ENCODE measurements around the gene AQP3.

Gene AQP3

GRCh38 chr9:33447799-33448553, 583 bp upstream of the AQP3 start:
- no peaks in the 10 kb centered on the region for H3K36me3 ChIP-seq (ENCODE audit: insufficient read depth, low read length)
- no peak overlapping the region for H3K9ac ChIP-seq (ENCODE audit: low read length)

DNA sequence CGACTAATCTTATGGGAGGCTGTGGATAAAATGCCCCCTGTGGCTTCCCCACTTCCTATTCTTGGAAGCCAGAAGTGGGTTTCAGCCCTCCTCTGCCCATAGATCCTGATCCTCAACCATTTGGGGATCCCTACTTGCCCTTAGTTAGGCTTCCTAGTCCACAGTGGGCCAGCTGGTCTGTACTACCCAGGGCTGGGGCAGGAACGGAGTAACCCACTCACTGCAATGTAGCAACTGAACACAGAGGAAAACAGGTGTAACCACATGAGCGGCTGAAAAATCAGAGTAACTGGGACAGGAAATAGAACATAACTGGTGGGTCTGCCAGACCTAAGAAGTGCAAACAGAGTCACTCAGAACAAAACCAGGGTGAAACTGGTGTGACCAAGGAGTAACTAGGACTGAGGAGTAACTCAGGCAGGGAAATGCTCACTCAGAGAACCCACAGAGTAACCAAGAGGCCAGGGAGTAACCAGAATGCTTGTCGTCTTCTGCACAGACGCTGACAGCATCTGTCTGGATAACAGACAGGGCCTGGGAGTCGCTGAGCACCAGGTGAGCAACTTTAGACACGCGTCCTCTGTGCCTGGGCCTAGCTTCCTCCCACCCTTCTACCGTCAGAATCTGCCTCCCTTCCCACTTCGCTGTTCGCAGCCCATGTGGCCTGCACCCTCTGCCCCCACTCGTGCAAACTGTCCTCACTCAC, 1.0 kb downstream of the AQP3 start:
- peaks cover 0 to 3% of the 10 kb centered on the region in 2 donors for H3K27me3 ChIP-seq (ENCODE audit: control insufficient read depth in 1 of 2, insufficient read depth in 2 of 2, low read length in 2 of 2)
- H3K9ac ChIP-seq (ENCODE audit: low read length) = no peak overlapping the region
- no peak overlapping the region for H3K27ac ChIP-seq (ENCODE audit: low read depth, low read length)
- H3K36me3 ChIP-seq (ENCODE audit: insufficient read depth, low read length) = no peaks in the 10 kb centered on the region
- H3K4me3 ChIP-seq (ENCODE audit: low read depth in 1 of 2, low read length in 2 of 2) = peak overlapping the region in 1 of 2 donors; percentile 71
- no peaks in the 10 kb centered on the region for H3K9me3 ChIP-seq (ENCODE audit: low read length)
- H3K4me1 ChIP-seq (ENCODE audit: insufficient read depth, low read length) = peaks cover 10% of the 10 kb centered on the region

More at GRCh38 chr9:33447799-33448553, 583 bp upstream of the AQP3 start:
- Histone ChIP-seq H3K27ac (ENCODE audit: low read depth, low read length) (no peak overlapping the region), H3K27me3 (ENCODE audit: control insufficient read depth in 1 of 2, insufficient read depth in 2 of 2, low read length in 2 of 2) (peaks cover 0 to 3% of the 10 kb centered on the region in 2 donors), H3K9me3 (ENCODE audit: low read length) (no peaks in the 10 kb centered on the region), H3K4me1 (ENCODE audit: insufficient read depth, low read length) (peaks cover 10% of the 10 kb centered on the region), H3K4me3 (ENCODE audit: low read depth in 1 of 2, low read length in 2 of 2) (peak overlapping the region; percentile 26 to 71)

DNA sequence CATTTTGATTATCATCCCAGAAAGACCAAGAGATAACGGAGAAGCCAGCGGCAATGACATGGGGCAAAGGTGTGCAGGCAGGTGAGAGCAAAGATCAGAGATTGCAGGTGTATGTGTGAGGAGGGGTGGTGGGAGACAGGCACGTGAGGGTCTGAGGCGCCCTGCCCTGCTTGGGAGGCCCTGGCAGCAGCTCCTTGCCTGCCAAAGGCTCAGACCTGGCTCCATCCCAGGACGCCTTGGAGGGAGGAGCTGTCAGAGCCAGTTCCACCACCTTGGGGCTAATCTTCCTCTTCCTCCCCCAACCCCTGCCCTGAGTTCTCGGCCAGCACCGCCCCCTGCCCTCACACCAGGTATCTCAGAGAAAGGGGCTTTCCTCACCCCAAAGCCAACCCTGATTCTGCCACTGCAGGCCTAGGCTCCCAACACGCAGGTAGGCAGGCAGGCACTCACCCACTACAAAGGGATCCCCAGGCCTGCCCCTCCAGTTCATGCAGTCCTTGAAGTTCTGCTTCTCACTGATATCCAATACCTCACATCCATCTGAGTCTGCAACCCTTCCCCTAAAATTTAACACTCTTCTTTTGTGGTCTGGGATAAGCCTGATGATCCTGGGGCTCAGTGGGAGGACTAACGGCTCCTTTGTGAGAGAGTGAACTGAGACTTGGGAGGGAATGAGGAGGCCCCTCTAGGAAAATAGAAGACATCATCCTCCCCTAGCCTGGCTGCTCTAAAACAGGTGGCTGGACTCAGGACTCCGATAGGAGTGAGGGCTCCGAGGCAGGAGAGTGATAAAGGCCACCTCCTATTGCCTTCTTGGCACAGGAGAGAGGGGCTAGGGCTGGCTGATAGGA, 1.8 kb downstream of the AQP3 start:
- Histone ChIP-seq H3K4me1 (ENCODE audit: insufficient read depth, low read length) (peaks cover 10% of the 10 kb centered on the region), H3K9ac (ENCODE audit: low read length) (no peak overlapping the region), H3K36me3 (ENCODE audit: insufficient read depth, low read length) (no peaks in the 10 kb centered on the region), H3K27ac (ENCODE audit: low read depth, low read length) (no peak overlapping the region), H3K4me3 (ENCODE audit: low read depth in 1 of 2, low read length in 2 of 2) (no peak overlapping the region), H3K9me3 (ENCODE audit: low read length) (no peaks in the 10 kb centered on the region), H3K27me3 (ENCODE audit: control insufficient read depth in 1 of 2, insufficient read depth in 2 of 2, low read length in 2 of 2) (peaks cover 0 to 3% of the 10 kb centered on the region in 2 donors)

- Histone ChIP-seq H3K27me3 (ENCODE audit: control insufficient read depth in 1 of 2, insufficient read depth in 2 of 2, low read length in 2 of 2) (peaks cover 0 to 3% of the 10 kb centered on the region in 2 donors), H3K9me3 (ENCODE audit: low read length) (no peaks in the 10 kb centered on the region), H3K4me3 (ENCODE audit: low read depth in 1 of 2, low read length in 2 of 2) (no peak overlapping the region), H3K27ac (ENCODE audit: low read depth, low read length) (no peak overlapping the region), H3K4me1 (ENCODE audit: insufficient read depth, low read length) (peaks cover 10% of the 10 kb centered on the region), H3K9ac (ENCODE audit: low read length) (no peak overlapping the region), H3K36me3 (ENCODE audit: insufficient read depth, low read length) (no peaks in the 10 kb centered on the region)
Observed at GRCh38 chr9:33443464-33444154, 3.8 kb downstream of the AQP3 start.

GRCh38 chr9:33443047-33443446, 4.3 kb downstream of the AQP3 start:
- H3K27me3 ChIP-seq (ENCODE audit: control insufficient read depth in 1 of 2, insufficient read depth in 2 of 2, low read length in 2 of 2) = no peaks in the 10 kb centered on the region
- no peak overlapping the region for H3K27ac ChIP-seq (ENCODE audit: low read depth, low read length)
- H3K4me1 ChIP-seq (ENCODE audit: insufficient read depth, low read length) = peaks cover 10% of the 10 kb centered on the region
- H3K9me3 ChIP-seq (ENCODE audit: low read length) = no peaks in the 10 kb centered on the region
- no peak overlapping the region for H3K9ac ChIP-seq (ENCODE audit: low read length)
- no peaks in the 10 kb centered on the region for H3K36me3 ChIP-seq (ENCODE audit: insufficient read depth, low read length)
- no peak overlapping the region for H3K4me3 ChIP-seq (ENCODE audit: low read depth in 1 of 2, low read length in 2 of 2)

DNA sequence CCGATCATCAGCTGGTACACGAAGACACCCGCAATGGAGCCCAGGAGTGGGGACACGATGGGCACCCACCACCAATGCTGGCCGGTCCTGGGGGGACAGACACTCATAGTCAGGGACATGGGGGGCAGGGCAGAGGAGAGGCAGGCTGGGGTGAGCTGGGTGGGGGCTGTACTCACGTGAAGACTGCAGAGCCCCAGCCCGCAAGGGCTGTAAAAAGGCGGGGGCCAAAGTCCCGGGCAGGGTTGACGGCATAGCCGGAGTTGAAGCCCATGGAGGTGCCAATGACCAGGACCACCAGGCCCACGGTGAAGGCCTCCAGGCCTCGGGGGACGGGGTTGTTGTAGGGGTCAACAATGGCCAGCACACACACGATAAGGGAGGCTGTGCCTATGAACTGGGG, 5.3 kb downstream of the AQP3 start:
- Histone ChIP-seq H3K36me3 (ENCODE audit: insufficient read depth, low read length) (no peaks in the 10 kb centered on the region), H3K4me1 (ENCODE audit: insufficient read depth, low read length) (peaks cover 8% of the 10 kb centered on the region), H3K9me3 (ENCODE audit: low read length) (no peaks in the 10 kb centered on the region), H3K9ac (ENCODE audit: low read length) (no peak overlapping the region), H3K4me3 (ENCODE audit: low read depth in 1 of 2, low read length in 2 of 2) (no peak overlapping the region), H3K27me3 (ENCODE audit: control insufficient read depth in 1 of 2, insufficient read depth in 2 of 2, low read length in 2 of 2) (no peaks in the 10 kb centered on the region), H3K27ac (ENCODE audit: low read depth, low read length) (no peak overlapping the region)

- Histone ChIP-seq H3K27ac (ENCODE audit: low read depth, low read length) (no peak overlapping the region), H3K4me3 (ENCODE audit: low read depth in 1 of 2, low read length in 2 of 2) (no peak overlapping the region), H3K9ac (ENCODE audit: low read length) (no peak overlapping the region), H3K27me3 (ENCODE audit: control insufficient read depth in 1 of 2, insufficient read depth in 2 of 2, low read length in 2 of 2) (peaks cover 0 to 3% of the 10 kb centered on the region in 2 donors), H3K36me3 (ENCODE audit: insufficient read depth, low read length) (no peaks in the 10 kb centered on the region), H3K9me3 (ENCODE audit: low read length) (no peaks in the 10 kb centered on the region), H3K4me1 (ENCODE audit: insufficient read depth, low read length) (no peaks in the 10 kb centered on the region)
Observed at GRCh38 chr9:33440609-33441008, 6.8 kb downstream of the AQP3 start.

- H3K27ac ChIP-seq (ENCODE audit: low read depth, low read length) = no peak overlapping the region
- no peaks in the 10 kb centered on the region for H3K4me1 ChIP-seq (ENCODE audit: insufficient read depth, low read length)
- H3K9ac ChIP-seq (ENCODE audit: low read length) = no peak overlapping the region
- H3K4me3 ChIP-seq (ENCODE audit: low read depth in 1 of 2, low read length in 2 of 2) = no peak overlapping the region
- H3K36me3 ChIP-seq (ENCODE audit: insufficient read depth, low read length) = no peaks in the 10 kb centered on the region
- peaks cover 0 to 3% of the 10 kb centered on the region in 2 donors for H3K27me3 ChIP-seq (ENCODE audit: control insufficient read depth in 1 of 2, insufficient read depth in 2 of 2, low read length in 2 of 2)
- no peaks in the 10 kb centered on the region for H3K9me3 ChIP-seq (ENCODE audit: low read length)
Observed at GRCh38 chr9:33440204-33440603, 7.2 kb downstream of the AQP3 start.

DNA sequence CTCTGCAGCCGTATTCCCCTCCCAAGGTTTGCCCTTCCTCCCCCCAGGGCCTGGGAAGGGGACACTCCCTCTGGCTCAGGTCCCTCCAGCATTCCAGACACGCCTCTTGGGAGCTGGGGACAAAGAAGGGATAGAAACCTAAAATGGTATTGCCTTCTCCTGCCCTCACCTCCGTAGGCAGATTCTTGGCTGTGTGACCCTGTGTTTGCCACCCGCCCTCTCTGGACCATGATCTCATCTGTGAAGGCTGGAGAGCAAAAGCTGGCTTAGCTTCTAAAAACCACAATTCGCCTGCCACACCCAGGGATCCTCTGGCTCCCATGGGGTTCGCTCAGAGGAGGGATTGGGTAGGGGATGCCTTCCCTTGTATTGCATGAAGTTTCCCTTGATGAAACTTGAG, 7.7 kb downstream of the AQP3 start:
- Histone ChIP-seq H3K4me3 (ENCODE audit: low read depth in 1 of 2, low read length in 2 of 2) (no peak overlapping the region), H3K36me3 (ENCODE audit: insufficient read depth, low read length) (no peaks in the 10 kb centered on the region), H3K9me3 (ENCODE audit: low read length) (no peaks in the 10 kb centered on the region), H3K4me1 (ENCODE audit: insufficient read depth, low read length) (no peaks in the 10 kb centered on the region), H3K9ac (ENCODE audit: low read length) (no peak overlapping the region), H3K27ac (ENCODE audit: low read depth, low read length) (no peak overlapping the region), H3K27me3 (ENCODE audit: control insufficient read depth in 1 of 2, insufficient read depth in 2 of 2, low read length in 2 of 2) (peaks cover 0 to 3% of the 10 kb centered on the region in 2 donors)

GRCh38 chr9:33438926-33439680, 8.3 kb downstream of the AQP3 start:
- H3K9me3 ChIP-seq (ENCODE audit: low read length) = no peaks in the 10 kb centered on the region
- H3K4me3 ChIP-seq (ENCODE audit: low read depth in 1 of 2, low read length in 2 of 2) = no peak overlapping the region
- H3K4me1 ChIP-seq (ENCODE audit: insufficient read depth, low read length) = no peaks in the 10 kb centered on the region
- no peak overlapping the region for H3K27ac ChIP-seq (ENCODE audit: low read depth, low read length)
- H3K9ac ChIP-seq (ENCODE audit: low read length) = no peak overlapping the region
- H3K27me3 ChIP-seq (ENCODE audit: control insufficient read depth in 1 of 2, insufficient read depth in 2 of 2, low read length in 2 of 2) = peaks cover 0 to 3% of the 10 kb centered on the region in 2 donors
- H3K36me3 ChIP-seq (ENCODE audit: insufficient read depth, low read length) = no peaks in the 10 kb centered on the region
